Astrocyte of the hippocampus (primary cell): ENCODE data around the gene NOL7.

Experiments
- DNase-seq: peaks from one replicate; pipeline ENCODE4 v3.0.0; 2011; ENCODE audit warnings: low read depth, low spot score

The NOL7 gene

DNA sequence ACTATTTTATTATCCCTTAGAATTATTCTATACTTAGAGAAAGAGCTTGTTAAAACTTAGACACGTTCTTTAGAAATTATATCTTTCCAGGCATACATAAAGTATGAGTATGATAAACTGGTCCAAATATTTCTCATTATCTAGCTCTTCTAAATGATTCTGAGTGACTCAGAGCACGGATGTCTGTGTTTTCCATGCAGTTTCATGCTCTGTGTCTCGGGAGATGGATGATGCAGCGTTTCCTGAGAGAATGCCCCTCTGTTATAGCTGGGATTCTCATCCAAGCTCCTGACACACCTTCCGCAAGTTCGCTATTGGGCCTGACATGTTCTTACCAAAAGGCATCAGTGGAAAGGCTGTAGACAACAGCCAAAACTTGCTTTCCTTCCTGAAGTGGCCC is 21.4 kb upstream of the NOL7 start:
- DNase-seq = no peak

DNA sequence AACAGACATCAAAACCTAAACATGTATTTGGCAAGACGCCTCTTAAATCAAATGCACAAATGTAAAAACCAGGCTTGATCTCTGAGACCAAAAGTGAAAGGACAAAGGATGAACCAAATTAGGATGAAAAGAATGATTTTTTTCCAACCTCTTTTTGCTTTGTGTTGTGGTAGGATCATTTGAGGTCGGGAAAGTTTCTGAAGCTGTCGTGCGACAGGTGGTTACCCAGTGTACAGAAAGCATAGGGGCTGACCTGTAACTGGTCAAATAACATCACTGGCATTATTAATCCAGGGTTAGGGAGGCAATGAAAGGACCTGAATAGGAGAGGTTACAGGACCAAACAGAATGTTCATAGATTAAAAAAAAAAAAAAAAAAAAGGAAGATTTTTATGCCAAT is 18.1 kb upstream of the NOL7 start:
- no peak for DNase-seq

DNA sequence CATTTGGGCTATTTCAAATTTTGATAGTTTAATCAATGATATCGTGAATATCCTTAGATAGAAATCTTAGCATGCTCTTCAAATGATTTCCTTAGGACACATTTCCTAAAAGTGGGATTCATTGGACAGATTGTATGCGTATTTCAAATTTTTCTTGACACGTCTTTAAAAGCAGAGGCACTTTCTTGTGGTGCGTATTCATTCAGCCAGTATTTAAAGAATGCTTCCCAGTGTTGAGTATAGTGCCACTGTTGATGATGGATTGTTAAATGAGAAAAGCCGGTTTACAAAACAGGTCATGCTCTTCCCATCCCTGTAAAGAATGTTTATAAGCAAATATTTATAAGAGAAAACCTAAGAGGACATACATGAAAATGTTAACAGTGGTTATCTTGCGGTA is 15.1 kb upstream of the NOL7 start:
- DNase-seq = no peak

DNA sequence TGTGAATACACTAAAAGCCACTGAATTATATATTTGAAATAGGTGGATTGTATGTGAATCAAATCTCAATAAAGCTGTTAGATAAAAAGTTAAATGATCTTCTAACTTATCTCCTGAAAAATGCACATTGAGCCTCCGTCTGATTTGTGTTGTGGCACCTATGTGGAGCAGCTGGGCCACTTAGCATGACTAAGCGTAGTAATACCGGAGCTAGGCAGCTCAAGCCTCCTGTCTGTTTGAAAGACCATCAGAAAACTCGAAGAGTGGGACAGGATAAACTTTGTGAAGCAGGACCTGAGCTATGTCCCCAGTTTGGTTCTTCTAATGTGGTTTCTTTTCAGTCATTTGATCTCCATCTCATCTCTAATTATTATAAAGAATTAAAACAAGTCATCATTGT is 11.0 kb upstream of the NOL7 start:
- no peak for DNase-seq

DNA sequence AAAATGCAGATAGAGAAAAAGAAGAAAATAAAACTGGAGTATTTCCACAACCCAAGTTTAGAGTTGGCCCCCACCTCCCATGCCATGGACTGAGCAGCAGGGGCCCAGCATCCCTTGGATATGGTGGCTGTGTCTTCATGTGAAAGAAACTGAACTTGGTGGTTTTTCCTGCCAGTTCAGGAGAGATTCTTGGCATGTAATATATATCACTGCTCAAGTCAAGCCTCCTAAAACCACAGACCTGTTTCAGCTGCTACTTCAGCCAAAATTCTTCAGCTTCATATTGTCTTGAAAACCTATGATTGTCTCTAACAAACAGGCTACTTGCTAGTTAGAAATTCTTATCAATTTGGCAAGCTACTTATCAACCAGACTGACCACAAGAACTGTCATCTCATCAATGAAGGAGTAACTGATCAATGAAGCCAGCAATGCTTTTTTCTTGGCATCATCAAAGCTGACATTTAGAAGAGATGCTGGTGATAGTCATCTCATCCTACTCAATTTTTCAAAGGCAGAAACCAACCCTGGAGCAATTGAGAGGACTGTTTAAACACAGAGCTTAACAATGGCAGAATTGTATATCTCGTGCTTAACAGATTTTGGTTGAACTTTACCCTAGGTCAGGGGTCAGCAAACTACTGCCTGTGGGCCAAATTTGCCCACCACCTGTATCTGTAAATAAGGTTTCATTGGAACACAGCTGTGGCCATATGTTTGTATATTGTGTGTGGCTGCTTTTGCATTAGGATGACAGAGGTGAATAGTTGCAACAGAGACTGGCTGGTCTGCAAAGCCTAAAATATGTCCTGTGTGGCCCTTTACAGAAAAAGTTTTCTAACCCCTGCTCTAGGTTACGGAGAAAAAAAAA is 10.4 kb upstream of the NOL7 start:
- DNase-seq = peak; percentile 23

DNA sequence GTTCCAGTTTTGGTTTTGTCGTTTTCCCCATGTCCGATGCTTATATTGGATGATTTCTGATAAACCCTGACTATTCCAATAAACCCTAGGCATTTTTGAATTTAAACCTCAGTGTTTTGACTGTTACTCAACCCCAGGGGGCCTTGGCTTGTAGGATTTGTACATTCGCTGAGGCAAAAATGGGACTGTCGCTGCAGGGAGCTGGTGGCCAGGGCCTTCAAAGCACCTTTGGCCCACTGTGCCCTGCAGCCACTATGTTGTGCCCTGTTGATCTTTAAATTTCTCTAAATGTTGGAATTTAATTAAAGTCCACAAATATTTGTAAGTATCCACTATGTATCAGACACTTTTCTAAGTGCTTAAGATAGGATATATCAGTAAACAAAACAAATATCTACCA is 9.5 kb upstream of the NOL7 start:
- no peak for DNase-seq

DNA sequence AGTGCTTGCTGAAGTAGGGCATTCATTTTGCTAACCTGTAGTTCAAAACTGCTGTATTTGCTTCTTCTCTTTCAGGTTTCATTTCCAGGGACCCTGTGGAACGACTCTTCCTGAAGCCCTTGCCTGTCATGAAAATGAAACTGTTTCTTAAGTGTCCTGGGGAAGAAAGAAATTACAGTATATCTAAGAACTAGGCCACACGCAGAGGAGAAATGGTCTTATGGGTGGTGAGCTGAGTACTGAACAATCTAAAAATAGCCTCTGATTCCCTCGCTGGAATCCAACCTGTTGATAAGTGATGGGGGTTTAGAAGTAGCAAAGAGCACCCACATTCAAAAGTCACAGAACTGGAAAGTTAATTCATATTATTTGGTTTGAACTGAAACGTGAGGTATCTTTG is 3.4 kb upstream of the NOL7 start:
- no peak for DNase-seq

DNA sequence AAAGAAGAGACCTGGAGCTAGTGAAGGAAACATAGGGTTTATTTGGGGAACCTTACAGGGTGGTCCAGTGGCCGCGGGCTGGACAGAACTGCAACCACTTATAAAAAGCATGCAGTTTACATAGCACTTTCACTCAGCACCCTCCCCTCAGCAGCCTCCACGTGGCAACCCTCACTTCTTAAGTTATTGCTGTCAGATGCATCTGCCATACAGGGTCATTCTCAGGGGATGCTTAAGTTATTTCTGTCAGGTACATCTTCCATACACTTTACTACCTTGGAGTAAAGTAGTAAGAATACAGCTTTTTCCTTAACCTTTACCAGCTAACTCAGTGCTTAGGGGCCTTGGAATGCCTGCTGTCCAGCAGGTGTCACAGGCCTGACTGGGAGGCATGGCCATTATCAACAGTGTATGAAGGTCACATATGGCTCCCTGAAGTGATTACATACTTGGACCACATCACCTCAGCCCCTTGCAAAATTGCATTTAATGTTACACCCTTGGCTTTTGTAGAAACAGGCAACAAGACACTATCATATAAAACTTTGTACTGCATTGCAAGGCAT is 2.0 kb upstream of the NOL7 start:
- no peak for DNase-seq

DNA sequence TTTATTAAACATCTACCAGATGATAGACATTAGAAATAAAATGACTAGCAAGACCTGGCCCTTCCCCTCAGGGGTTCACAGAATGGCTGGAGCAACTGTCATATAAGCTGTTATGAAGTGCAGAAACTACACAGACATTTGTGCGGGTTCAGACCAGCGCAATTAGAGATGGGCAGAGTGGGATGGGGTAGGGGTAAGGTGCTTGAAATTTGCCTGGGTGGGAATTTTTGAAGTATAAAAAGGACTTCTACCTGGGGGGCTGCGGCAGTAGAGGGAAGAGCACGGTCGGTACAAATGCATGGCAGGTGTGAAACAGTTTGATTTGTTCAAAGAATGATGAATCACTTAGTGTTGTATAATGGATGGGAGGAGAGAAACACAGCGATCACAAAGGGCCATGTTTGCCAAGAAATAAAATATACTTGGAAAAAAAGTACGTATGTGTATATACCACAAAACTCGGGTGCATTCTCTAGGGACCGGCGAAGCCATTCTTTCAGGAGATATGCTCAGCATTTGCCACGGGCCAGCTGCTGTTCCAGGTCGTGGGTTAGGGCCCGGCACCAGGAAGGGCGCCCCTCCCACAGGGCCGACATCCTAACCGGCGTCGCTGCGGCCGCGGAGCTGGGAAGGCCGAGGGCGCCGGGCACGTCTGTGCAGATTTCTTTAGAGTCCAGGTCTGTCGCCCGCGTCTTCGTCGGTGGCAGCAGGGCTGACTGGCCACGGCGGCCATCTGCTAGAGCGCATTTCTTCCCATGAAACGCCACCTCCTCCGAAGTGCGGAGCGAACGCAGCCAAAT is 809 bp upstream of the NOL7 start:
- peak; percentile 75 for DNase-seq

DNA sequence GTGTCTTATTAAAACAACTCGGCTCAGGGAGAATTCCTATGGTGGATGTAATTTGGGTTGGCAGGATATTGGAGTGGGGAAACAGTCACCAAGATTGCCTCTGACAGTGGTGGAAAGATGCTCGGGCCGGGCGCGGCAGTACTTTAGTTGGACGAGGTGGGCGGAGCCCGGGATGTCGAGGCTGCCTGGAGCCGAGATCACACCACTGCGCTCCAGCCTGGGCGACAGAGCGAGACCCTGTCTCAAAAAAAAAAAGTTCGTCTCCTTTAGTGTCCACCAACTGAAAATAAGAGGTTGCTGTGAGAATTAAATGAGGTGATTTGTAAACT is 621 bp downstream of the NOL7 start:
- peak; percentile 61 for DNase-seq

DNA sequence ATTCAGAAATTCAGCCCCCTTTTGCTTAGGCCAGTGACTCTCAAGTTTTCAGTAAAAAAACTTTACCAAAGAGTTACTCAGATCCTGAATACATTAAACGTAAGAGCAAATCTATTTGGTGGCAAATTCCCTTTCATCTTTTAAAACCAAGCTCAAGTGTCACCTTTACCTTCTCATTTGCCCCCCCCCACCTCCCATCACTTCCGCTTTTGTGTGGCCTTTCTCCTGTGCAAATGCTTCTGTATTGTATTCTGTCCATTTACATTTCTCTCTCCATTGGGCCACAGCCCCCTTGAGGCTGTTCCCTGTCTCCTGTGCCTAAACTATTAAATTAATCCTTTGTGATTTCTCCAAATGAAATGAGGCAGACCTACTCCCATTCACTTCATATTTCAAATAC is 1.9 kb downstream of the NOL7 start:
- DNase-seq = no peak

DNA sequence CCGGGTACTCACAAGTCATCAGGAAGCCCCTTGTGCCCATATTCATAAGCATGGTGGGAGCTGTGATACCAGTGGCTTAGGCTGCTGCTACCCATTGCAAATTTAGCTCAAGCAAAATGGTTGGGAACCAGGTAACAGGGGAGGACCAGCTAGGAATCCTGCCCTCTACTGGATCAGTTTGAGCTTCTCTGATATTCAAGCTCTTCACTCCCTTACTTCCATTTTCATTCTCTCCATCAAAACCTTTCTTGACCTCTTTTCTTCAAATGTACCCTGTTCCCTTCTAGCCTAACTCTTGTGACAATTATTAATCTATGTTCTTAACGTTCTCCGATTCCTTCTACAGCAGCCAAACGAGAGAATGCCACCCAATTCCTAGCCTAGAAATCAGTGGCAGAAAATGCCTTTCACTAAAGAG is 9.7 kb downstream of the NOL7 start:
- peak; percentile 50 for DNase-seq

DNA sequence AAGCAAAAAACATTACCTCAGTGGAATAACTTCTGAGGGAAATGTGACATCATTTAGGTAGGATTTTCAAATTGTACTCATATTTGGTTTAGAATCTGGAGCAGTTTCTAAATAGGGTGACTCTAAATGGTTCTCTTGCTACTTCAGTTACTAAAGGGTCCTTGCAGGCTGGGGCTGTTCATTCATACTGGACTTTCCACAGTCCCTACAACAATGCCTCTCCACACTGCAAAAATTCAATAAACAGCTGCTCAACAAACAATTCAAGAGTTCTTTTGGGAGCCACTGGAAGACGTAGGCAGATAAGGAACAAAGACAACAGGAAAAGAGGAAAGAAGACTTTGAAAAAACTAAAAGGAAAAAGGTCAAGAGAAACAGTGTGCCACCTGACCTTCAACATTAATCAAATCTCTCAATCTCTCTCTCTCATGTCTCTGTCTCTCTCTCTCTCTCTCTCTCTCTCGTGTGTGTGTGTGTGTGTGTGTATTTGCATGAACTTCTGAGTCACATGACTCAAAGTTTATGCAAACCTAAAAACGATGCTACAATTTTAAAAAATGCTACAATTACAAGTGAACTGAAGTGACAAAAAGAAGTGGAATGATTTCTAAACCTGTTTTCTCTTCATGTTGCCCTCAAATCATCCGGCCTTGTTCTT is 14.5 kb downstream of the NOL7 start:
- DNase-seq = no peak

DNA sequence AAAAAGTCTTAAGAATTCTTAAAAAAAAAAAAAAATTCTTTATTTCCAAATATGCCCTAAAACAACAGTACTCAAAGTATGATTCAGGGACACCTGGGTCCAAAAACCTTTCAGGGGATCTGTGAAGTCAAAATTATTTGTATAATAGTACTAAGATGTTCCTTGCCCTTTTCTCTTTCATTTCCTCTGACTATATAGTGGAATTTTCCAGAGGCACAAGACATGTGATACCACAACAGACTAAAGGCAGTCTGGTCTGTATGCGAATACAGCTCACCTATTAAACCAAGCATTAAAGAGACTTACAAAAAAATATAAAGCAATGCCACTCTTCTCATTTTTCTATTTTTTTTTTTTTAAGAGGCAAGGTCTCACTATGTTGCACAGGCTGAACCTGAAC is 15.4 kb downstream of the NOL7 start:
- DNase-seq = no peak

DNA sequence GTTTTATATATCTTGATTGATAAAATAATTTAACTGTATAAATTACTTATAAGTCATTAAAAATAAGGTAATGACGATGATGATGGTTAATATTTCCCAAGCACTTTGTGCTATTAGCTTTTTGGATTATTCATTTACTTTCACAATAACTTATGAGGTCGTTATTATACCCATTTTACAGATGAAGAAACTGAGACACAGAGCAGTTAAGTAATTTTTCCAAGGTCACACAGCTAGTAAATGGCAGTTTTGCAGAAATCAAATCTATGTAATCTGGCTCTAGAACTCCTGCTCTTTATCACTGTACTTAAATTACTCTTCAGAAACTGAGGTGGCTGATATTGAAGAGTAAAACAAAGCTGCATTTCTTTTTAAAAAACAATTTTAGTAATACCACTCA is 18.2 kb downstream of the NOL7 start:
- no peak for DNase-seq

DNA sequence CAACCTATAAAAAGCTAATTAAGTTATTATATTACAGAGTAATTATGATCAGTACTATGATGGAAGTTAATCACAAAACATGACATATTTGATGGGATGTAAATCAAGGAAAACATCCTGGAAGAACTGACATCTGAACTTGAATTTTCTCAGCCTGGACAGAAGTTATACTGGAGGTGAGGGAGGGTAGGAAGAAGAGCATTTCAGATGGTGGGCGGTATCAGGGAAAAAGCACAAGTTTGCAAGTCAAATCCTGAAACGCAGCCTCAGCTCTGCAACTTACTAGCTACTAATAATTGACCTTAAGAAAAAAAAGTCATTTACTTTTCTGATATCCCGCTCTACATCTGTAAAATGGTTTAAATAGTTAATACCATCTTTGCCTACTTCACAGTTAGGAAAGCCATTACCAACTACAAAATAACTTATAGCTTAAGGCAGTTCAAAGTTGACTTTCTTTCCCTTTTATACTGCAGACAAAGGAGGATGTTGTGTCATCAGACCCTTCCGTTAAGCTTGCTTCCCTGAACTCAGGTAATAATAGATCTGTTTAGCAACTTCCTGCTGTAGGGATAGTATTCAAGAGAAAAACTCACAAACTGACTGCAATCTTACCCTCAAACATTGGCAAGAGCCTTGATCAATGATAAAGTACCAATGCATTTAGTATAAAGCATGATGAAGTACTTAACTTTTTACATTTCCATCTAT is 21.0 kb downstream of the NOL7 start:
- DNase-seq = no peak

DNA sequence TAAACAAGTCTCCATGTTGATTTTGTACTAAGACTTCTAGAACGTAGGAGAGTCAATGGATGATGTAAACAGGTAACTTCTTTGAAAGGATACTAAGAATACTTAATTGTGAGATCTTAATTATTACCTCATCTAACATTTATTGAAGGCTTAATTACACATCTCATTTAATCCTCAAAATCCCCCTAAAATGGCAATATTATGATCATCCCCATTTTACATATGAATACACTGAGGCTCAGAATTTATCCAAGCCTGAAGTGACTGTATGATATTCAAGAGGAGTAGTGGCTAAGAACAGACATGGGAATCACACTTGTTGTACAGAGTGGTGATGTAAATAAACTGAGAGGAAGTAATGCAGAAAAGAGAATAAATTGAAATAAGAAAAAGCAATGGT is 22.9 kb downstream of the NOL7 start:
- DNase-seq = no peak

DNA sequence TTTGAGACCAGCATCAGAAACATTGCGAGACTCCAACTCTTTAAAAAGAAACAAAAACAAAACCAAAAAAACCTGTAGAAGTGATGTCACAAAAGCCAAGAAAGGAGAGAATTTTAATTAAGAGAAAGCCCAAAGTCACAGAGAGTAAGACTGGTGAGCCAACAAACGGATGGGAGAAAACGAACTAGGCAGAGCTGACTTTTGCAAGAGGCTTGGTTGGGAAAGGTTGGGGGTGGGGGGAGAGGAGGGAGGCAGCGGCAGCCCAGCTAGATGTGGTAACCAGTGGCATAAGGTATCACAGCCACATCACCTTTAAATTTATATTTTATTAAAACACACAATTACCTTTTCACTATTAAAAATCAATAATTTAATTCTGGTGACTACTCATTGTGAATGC is 23.5 kb downstream of the NOL7 start:
- no peak for DNase-seq

DNA sequence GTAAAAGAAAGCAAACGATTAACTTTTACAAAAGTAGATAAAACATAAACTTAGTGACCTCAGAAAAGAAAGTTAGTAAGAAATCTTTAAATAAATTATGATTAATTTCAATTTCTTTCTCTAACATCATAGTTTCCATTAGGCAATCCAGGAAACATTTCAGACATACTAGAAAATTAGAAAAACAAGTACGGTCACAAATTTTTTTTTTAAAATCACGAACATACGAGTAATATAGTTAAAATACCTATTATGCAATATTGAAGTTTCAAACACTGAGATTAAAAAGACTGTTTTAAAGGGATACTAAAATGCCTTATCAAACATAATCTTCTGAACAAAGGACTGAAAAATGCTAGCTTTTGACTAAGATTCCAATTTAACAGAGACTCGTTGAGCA is 26.2 kb downstream of the NOL7 start:
- DNase-seq = no peak

DNA sequence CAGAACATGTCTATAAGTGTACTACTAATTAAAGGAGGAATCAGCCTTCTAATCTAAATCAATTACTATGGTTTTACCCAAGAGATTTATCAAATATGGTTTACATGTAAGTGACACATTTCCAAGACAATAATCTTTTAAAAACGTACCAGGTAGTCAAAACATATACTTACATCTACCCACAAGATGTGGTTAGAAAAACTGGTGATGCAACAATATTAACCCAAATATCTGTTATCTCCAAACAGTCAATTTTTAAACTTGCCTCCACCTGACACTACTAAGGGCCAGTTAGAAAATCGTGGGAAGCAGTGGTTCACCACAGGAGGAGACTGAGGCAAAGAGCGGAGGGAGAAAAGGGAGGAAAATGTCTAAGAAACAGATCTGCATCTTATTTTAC is 28.0 kb downstream of the NOL7 start:
- DNase-seq = no peak

DNA sequence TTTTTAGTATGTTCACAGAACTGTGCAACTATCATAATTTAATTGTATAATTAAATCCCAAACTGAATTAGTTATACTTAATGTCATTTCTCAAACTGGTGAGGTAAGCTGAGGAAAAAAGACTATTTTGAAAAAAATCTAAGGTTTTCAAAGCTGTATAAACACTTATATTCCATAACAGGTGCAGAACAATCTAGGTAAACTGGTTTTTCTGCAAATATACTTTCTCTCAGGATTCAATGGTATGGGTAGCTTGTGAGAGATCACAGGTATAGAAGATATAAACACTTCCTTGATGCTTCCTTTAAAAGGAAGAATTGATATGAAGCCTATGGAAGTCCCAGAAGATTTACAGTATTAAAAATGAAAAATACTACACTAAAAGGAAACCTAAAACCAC is 33.7 kb downstream of the NOL7 start:
- no peak for DNase-seq

DNA sequence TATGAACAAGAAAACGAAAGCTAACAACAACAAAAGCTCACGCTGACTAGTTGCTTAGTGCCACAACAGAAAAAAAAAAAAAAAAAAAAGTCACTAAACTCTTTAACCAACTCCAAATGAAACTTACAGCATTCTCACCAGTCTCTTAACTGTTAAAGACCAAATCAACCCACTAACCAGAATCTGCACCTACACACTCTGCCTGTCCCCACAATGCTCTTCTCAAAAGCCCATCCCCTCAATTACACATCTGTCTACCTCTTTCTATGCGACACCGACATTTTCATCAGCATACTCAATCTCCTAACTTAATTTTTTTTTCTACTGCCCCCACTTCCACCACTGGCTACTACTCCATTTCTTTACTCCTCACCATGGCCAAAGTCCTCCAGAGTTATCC is 34.3 kb downstream of the NOL7 start:
- no peak for DNase-seq
